Globus pallidus (tissue), 1 donor: ENCODE results near the gene RPL41.

Source experiments
- DNase-seq: peaks from one replicate; pipeline ENCODE4 v3.0.0-alpha.2; 2015; ENCODE audit warnings: low spot score

The RPL41 gene

DNA sequence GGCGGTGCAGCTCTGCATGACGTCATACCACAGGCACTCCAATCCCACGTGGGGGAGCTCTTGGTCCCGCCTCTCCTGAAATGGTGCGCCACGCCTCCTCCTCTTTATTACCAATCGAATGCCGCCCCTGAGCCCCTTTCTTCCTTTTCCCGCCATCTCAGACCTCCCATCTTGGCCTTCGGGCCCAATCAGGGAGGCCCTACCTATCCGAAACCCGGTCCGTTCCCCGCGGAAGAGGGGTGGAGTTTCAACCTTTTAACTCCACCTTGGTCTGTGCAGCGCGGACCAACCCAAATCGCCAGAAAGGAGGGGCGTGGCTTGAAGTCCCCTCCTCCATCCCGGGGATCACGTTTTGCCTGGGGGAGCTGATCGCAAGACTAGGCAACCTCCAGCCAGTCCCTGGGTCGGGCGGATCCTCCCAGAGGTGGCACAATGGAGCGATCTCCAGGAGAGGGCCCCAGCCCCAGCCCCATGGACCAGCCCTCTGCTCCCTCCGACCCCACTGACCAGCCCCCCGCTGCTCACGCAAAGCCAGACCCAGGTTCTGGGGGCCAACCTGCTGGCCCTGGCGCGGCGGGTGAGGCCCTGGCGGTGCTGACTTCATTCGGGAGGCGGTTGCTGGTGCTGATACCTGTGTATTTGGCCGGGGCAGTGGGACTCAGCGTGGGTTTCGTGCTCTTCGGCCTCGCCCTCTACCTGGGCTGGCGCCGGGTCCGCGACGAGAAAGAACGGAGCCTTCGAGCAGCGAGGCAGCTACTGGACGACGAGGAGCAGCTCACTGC is 11.6 kb downstream of the RPL41 start, which contains the start of gene ESYT1:
ESYT1 (plus strand) TSS at position 380 of the 782 bp plus-strand sequence; CDS start at position 433, 53 bp downstream.
- DNase-seq, result peak; percentile 94

DNA sequence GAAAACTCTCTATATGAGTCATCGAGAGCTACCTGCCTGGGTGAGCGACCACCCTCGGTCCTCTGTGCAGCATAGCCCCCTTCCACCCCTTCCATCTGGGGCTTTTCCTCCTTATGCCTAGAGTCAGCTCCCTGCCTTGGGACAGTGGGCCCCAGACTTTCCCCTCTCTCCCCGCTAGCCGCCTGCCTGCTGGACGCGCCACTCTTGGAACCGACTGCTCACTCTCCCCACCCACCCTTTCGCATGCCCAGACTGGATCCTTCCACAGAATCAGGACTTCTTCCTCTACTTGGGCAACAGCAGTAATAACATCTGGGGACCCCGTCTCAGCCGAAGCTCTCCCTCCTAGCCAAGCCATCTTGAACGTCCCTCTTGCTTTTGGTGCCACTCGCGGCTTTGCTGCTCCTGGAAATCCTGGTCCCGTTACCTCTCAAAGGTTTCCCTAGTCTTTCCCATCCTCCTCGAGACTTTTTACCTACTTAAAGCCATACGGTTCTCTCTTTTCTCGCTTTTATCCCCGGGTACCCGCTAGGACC is 12.3 kb downstream of the RPL41 start:
- peak; percentile 23 for DNase-seq

DNA sequence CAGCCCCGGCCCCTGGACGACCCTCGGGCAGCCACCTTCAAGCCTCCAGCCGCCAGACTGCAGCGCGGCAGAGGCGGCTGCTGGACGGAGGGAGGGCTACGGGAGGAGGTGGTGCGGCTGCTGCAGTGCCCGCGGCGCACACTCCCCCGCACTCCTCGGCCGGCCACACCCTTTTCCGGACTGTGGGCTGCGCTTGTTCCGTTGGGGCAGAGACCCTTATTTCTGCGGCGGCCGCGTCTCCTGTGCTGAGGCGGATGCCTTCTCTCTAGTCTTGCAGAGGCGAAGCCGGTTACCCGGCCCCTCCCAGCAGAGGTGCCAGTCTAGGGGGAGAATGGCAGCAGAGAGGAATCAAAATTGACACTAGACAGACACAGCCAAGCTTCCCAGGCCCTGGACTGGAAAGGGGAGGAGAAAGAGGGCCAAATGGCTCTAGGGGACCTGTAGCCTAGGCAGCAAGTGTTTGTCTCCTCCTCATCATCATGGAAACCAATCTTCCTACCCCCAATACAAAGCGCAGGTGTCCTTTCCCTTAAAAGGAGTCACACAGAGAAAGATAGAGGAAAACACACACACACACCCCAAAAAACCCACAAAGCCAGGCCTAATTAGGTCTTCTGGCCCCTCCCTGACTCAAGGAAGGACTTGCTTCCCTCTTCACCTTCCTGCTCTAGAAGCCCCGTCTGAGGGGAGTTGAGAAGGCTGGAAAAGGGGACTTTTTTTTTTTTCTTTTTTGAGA is 12.9 kb downstream of the RPL41 start:
- DNase-seq, result peak; percentile 10

DNA sequence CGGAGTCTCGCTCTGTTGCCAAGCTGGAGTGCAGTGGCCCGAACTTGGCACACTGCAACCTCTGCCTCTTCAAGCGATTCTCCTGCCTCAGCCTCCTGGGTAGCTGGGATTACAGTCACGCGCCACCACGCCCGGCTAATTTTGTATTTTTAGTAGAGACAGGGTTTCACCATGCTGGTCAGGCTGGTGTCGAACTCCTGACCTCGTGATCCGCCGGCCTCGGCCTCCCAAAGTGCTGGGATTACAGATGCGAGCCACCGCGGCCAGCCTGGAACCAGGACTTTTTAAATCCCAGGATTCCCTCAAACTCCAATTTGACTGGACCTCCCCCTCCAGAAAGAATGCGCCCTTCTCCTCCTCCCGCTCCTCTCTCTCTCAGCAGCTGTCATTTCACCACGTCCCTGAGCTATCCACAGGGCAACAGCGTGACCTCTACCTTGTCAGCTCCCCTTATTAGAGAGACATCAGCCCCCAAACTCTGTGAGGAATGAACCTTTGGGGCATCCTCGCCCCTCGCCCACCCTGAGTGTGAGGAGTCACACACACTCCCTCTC is 13.6 kb downstream of the RPL41 start:
- no peak for DNase-seq

DNA sequence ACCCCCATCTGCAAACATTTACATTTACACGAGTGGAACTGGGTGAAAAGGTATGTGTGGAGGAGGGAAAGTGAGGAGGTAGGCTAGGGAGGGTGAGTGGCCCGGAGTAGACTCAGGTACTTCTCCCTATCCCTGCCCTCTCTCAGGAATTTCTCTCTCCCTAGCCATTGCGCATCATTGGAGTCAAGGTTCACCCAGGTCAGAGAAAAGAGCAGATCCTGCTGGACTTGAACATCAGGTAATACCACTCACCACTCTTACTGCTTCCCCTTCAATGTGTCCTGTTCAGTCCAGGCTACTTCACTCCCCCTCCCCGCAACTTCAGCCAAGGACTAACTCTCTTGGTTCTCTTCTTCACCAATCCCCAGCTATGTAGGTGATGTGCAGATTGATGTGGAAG is 14.4 kb downstream of the RPL41 start:
- DNase-seq, result no peak

DNA sequence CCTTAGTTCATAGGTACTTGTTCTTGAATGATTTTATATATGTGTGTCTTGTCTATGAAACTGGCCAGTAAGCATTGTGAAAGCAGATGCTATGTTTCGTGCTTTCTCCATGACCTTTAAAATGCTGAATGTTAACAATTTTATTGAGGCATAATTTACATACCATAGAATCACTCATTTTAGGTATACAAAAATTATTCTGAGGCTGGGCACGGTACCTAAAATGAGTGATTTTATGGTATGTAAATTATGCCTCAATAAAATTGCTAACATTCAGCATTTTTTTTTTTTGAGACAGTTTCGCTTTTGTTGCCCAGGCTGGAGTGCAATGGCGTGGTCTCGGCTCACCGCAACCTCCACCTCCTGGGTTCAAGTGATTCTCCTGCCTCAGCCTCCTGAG is 18.5 kb downstream of the RPL41 start:
- no peak for DNase-seq

DNA sequence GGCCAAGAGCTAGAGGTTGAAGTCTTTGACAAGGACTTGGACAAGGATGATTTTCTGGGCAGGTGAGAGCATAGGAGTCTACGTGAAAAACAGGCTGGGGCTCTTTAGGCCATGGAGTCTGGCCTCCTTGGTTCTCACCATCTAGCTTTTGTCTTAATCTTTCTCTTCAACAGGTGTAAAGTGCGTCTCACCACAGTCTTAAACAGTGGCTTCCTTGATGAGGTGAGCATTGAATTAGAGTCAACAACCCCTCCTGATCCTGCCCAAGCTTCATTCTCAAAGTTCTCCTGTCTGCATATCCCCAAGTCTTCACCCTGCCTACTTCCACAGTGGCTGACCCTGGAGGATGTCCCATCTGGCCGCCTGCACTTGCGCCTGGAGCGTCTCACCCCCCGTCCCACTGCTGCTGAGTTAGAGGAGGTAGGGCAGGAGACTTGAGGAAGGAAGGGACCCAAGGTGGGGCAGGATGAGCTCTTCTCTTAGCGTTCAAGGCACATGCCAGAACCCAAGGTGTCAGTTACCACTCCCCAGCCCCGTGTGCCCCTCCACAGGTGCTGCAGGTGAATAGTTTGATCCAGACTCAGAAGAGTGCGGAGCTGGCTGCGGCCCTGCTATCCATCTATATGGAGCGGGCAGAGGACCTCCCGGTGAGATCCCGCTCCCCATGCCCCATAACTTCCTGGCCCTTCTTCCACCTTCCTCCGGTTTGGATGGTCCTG is 21.6 kb downstream of the RPL41 start:
- DNase-seq, result no peak

DNA sequence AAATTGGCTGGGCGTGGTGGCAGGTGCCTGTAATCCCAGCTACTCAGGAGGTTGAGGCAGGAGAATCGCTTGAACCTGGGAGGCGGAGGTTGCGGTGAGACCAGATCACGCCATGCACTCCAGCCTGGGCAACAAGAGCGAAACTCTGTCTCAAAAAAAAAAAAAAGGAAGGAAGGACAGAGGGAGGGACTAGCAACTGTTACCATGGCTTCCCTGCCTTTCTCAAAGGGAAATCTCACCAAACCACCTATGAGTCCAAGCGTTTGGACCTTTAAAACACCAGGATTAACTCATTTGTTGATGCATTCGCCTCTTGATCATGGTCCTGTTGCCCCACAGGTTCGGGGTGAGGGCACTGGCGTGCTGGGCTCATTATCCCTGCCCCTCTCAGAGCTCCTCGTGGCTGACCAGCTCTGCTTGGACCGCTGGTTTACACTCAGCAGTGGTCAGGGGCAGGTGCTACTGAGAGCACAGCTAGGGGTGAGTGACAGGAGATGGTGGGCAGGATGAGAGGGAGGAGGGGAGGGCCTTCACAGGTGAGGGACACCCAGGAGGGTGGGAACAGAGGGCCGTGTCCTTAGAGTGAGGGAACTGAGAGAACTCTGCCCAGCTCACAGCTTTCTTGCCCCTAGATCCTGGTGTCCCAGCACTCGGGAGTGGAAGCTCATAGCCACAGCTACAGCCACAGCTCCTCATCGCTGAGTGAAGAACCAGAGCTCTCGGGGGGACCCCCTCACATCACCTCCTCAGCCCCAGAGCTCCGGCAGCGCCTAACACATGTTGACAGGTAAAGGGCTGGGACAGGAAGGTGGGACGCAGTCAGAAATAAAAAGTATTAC is 25.7 kb downstream of the RPL41 start:
- DNase-seq, result no peak

DNA sequence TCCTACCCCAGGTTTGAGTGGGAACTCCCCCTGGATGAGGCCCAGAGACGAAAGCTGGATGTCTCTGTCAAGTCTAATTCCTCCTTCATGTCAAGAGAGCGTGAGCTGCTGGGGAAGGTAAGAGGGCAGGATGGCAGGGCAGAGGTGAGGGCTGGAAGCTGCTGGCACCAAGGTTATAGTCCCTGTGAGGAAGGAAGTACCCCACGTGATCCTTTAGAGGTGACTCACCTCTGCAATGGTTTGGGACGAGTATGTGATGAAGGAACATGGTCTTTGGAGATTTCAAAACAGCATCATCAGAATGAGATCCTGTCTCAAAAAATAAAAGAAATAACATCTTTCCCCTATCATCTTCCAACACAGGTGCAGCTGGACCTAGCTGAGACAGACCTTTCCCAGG is 26.8 kb downstream of the RPL41 start:
- DNase-seq, result no peak

DNA sequence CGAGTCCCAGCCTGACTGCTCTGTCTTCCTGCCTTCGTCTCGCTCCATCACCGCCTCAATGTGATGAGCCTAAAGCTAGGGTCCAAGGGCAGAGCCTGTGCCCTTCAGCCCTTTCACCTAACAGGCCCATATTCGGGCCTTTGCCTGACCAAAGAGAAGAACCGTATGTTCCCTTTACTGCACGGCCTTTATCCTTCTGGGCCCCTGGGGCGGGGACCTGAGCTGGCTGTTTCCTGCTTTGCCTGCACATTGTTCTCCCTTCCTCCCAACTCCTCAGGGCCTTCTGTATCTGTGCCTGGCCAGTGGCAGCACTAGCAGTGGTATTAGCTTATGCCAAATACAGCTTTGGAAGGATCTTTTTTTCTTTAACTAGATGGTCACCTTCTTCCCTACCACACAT is 27.4 kb downstream of the RPL41 start:
- DNase-seq, result no peak

DNA sequence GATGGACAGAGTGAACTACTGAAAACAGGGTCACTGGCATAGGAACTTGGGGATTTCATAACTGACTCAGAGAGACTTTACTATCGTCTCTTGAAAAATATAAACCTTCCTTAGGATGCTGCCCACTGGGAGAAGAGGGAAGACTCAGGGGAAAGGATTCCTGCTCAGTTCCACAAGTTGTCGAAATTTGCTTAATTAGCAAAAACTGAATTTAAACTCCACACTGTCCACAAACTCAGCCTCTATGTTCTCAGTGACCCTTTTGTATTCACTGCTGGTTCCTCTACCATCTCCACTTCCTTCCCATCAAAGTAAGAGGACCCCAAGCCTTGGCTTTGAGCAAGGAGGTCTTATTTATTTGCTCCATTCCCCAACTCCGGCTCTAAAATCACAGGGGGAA is 28.8 kb downstream of the RPL41 start:
- DNase-seq, result no peak

DNA sequence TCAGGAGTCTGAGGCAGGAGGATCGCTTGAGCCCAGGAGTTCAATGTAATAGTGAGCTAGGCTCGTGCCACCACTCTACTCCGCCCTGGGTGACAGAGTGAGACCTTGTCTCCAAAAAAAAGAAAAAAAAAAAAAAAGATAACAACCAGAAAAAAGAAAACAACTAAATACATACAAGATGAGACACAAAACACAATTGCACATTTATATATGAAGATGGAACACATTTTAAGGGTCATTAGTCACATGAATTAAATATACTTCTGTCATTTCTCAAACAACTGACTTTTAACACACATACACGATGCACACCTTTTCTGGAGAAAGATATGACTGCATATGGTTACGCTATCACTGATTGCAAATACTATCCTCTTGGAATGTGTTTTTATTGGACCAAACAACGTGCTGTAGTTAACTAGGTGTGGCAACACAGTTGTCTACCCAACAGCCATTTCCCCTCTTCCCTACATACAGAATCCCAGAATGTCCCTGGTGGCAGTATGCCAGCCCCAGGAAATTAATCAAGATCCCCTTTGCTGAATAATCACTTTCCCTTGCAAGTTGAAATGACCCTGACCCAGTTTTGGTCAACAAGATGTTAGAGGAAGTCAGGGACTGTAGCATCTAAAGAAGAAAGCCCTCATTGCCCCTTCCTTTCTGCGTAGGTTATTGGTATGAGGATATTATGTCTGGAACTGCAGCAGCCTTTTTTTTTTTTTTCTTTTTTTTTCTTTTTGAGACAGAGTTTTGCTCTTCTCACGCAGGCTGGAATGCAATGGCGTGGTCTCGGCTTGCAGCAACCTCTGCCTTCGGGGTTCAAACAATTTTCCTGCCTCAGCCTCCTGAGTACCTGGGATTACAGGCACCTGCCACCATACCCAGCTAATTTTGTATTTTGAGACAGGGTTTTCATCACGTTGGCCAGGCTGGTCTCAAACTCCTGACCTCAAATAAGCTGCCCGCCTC is 30.3 kb downstream of the RPL41 start:
- DNase-seq, result no peak

DNA sequence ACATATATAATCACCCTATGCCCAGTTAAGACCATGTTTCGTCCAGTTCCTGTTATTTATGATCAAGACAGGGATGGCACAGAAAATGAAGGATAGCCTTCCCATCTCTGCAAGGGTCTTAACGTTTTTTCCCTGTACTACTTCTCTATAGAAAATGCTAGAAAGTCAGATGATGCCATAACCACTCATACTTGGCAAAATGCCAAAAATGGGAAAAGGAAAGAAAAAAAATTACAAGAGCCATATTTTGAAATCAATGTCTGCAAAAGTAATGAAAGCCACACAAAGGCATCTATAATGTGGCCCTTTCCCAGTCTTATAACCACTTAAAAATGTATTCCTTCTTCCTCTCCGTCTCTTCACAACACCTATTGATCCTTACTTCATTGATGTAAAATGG is 34.1 kb downstream of the RPL41 start:
- no peak for DNase-seq

DNA sequence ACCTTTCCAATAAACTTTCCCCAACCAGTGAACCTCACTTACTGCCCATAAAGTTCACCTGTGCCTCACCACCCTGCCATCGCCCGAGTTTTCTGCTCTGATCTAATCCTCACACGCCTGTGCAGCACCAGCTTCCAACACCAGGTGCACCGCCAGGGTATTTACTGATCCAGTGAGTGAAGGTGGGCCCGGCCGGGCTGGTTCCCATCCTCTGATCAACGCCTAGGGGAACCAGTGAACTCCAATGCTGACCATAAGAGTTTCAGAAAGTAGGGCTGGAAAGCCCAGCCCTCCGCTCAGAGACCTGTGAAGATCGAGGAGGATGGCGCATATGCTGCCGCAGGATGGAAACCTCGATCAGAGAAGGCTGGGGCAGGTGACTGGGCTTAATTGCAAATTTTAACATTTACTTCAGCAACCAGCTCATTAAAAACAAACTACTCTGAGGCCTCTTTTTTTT is 35.3 kb downstream of the RPL41 start:
- DNase-seq, result no peak

DNA sequence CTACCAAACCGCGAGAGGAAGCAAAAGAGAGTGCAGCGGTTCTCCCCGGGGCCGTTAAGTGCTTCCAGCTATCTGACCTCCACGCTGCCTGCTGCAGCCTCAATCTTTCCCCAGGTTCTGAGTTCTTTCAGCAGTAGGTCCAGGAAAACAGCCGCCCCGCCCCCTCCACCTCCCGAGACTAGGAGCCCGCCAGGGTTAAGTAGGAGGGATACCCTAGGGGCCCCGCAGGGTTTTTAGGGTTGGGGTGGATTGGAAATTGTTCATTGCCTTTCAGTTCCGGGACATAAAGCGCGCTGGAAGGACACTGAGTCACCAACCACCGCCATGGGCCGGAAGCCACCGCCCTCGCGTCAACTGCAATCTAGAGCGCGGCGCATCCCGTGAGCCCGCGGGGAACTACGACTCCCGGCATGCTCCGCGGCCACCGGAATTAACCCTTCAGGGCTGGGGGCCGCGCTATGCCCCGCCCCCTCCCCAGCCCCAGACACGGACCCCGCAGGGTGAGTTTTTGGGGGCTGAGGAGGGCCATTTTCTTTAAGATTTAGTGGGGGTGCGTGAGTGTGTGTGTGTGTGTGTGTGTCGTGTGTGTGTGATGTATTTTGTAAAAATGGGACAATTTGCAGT is 35.8 kb downstream of the RPL41 start, which contains the start of gene MYL6B:
MYL6B (plus strand) TSS at position 456 of the 624 bp plus-strand sequence. CDS start 1,332 bp downstream, outside the sequence.
- peak; percentile 88 for DNase-seq

DNA sequence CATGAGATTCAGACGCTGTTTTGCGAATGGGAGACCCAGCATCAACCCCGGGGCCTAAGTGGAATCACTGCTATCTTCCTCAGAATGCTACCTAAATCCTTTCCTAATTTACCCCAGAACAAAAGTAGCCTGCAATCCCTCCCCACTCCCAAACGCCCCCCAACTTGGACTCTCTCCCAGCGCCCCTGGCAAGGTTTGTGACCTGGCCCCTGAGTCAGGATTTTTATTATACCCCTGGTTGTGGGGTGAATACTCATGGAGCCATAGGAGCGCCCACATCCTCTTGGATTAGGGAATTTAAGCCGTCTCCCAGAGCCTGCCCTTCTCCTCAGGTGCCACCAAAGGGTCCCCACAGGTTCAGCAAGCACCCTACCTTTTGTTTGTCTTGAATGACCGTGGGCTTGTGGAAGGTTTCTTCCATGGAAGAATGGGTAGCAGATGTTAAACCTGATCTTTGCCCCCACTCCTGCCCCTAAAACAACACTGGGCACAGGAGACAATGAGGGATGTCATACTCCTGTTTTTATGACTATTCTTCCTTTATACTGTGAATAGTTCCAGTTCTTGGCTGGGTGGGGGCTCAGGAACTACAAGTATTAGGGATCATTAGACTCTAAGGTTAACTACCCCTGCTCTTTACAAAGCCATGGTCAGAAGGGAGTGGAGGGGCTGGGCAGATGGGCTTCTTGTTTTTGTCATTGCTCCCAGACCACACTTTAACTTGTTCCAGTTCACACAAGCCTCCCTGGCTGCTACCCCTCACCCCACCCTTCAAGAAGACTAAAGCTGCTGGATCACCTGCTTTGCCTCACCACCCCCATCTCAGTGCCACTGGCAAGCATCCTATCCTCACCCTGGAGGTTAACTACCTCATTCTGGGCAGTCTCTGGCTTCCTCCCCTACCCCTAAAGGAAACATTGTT is 36.6 kb downstream of the RPL41 start:
- DNase-seq, result no peak

DNA sequence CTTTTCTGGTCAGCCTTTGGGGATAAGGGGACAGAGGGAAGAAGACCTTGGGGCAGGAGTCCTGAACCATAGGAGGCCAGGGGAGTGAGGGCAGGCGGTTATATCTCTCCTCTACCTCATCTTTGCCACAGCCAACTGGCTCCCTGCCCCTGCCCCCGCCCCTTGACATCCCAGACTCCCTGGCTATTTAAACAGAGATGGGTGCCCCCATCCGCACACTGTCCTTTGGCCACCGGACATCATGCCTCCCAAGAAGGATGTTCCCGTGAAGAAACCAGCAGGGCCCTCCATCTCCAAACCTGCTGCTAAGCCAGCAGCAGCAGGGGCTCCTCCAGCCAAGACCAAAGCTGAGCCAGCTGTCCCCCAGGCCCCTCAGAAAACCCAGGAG is 37.2 kb downstream of the RPL41 start:
- no peak for DNase-seq

DNA sequence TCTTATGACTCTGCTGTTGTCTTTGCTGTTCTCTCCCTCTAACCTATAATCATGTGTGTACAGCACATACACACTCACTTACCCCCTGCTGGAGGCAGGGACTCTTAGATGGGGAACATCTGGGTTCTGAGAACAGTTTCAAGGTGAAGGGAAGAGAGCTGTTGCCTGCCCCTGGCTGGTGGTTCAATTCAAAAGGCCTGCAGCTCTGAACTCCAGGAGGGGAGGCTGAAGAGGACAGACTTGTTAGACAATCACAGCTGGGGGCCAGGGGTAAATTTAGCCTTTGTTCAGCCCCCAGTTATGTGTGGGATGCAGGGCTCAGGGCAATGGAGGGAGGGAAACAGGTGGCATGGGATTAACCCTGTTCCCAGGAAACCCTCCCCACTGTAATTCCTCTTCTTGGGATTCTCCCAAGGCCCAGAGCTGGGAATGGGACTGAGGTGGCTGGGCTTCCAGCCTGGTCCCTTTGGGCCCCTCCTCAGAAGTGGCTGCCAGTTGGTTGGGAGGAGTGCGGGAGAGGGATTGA is 37.9 kb downstream of the RPL41 start:
- DNase-seq, result no peak
